Activated gamma-delta T cell treated with Interleukin-2 at 50 U/mL for 16 hours (primary cell): ENCODE results near the gene SLC5A4.
"Not testable (repeated sequence)": the region's sequence is repeated elsewhere in the genome, so short reads cannot be mapped to it uniquely, and the experiment has no call there.

ENCODE experiments used
- DNase-seq: peaks from one replicate; pipeline ENCODE4 v3.0.0-alpha.2; 2020

Gene SLC5A4

DNA sequence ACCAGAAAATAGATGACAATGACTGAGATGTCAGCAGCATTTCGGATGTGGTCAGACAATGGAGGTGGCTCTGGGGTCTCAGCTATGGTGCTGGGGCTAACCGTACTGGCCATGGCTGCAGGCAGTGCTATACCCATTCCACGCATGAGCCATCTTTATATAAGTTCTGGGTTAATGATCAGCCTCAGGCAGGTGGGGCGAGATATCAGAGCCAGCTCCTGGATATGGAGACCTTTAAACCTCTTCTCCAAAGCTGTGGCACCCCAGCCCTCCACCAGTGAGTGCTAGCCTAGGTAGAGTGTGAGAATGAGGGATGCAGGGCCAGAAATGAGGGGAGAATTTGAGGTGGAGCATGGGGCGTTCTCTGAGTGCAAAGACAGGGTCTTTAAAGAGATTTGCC lies at the start of gene SLC5A4:
Gene SLC5A4, minus strand, starts transcription at position 131 of the 400 bp plus-strand sequence. Its CDS starts 18 bp downstream, at position 113.
- no peak for DNase-seq

DNA sequence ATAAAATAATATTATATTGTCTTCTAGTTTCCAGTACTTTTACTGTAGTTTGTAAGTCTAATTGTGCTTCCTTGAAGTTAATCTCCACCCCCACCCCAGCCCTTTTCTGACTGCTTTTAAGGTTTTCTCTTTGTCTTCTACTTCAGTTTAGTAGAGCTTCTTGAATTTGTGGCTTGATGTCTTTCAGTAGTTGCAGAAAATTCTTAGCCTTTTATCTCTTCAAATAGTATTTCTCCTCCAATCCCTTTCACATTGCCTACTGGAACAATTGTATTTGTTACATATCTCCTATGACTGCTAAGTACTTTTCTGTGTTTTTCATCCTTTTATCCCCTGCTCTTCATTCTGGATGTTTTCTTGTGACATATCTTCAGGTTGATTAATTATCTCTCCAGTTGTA lies 38.8 kb upstream of the SLC5A4 start:
- DNase-seq = not testable (repeated sequence)

DNA sequence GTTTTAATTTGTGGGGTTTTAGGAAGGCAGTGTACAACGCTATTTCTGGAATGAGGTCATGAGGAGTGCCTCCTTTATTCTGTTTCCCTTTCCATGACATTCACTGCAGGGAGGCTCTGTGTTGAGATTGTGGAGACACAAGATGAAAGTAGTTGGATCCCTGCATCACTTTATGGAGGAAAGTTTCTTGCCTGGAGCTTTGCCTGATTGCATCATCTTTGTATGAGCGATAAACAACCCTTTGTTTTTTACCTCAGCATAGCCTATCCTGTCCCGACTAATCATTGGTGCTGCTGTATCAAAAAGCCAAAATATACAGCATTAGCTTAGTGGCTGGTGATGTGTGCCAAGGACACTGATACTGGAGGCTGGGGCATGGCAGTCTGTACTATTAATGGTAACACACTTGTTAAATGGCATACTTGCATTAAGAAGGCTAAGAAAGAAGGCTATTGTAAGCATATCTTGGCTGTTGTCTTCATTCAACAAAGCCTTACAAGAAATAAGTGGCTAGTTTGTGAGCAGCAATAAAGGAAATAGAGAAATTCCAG lies 31.2 kb upstream of the SLC5A4 start:
- no peak for DNase-seq

DNA sequence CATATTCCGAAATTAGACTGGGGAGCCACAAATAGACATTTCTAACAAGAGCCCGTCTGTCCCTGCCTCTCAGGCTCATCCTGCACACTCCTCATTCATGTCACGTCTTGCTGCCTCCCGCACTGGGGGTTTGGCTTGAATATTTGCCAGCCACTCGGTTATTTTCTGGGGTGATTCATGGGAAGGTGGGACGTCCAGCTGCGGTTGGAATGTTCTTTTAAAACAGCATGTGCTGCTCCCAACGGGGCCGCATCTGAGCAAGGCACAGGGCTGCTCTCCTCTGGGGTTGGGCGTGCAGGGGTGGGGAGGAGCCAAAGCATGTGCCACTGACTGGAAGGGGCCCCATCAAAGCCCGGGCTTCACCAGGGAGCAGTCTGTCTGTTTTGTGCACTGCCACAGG lies 25.9 kb upstream of the SLC5A4 start:
- no peak for DNase-seq

DNA sequence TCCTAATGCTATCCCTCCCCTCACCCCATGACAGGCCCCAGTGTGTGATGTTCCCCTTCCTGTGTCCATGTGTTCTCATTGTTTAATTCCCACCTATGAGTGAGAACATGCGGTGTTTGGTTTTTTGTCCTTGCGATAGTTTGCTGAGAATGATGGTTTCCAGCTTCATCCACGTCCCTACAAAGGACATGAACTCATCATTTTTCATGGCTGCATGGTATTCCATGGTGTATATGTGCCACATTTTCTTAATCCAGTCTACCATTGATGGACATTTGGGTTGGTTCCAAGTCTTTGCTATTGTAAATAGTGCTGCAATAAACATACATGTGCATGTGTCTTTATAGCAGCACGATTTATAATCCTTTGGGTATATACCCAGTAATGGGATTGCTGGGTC lies 20.2 kb upstream of the SLC5A4 start:
- DNase-seq = not testable (repeated sequence)

DNA sequence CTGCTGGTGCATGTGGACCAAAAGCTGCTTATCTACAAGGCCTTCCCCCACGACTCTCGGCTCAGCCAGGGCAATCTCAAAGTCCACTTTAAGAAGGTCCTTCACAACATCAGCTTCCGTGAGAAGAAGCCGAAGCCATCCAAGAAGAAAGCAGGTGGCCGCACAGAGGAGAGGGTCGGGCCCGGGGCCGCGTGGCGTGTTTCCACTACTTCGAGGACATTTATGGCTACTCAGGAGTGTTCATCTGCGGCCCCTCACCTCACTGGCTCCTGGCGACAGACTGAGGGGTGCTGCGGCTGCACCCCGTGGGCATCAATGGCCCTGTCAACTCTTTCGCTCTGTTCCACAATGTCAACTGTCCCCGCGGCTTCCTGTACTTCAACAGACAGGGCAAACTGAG lies 16.2 kb upstream of the SLC5A4 start:
- DNase-seq = no peak

DNA sequence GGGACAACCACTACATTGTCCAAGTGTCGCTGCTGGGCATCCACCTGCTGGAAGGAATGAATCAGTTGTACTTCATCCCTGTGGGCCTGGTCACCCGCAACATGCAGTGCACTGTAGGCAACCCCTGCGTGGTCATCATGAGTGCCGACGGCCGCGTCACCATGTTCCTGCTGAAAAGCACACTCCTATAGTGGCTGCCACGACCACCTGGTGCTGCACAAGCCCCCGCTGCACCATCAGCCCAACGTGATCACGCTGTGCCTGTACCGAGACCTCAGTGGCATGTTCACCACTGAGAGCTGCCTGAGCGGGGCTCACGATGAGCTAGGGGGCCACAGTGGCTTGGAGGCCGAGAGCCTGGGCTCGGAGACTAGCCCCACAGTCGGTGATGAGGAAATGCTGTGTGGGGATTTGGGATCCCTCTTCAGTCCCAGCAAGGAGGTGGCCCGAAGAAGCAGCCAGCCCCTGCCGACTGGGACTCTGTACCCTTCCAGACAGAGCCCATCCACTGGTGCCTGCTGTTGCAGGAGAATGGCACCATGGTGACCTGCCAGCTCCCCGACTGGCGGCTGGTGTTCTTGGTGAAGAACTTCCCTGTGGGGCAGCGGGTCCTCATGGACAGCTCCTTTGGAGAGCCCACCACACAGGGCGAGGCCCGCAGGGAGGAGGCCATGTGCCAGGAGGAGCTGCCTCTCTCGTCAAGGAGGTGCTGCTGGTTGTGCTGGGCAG lies 15.7 kb upstream of the SLC5A4 start:
- no peak for DNase-seq

DNA sequence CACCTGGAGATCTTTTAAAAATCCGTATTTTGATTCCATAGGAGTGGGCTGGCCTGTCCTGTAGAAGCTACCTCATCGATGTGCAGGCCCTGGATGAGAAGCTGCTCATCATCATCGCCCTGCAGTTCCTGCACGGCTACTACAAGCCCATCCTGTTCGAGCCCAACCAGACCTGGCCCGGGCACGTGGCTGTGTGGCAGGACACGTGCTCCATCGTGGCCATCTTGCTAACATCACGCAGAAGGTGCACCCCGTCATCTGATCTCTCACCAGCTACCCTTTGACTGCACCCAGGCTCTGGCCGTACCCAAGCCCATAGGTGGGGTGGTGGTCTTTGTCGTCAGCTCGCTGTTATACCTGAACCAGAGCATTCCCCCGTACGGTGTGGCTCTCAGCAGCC lies 14.2 kb upstream of the SLC5A4 start:
- DNase-seq = no peak

DNA sequence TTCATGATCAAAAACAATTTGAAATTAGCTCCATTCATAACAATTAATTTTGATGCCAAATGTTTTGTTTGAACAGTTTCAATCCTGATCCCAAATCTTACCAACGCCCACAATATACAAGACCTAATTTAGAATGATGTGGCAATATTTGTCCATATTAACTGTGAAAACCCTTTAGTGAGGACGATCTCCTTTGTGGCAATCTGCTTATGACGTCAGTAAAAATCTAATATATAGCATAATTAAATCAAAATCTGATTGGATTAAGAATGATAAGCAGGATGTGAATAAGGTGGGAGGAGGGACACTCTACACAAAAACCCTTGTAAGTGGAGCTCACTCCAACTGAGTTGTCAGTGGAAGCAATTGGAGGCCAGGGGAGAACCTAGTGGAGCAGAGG lies 11.9 kb upstream of the SLC5A4 start:
- DNase-seq = no peak

DNA sequence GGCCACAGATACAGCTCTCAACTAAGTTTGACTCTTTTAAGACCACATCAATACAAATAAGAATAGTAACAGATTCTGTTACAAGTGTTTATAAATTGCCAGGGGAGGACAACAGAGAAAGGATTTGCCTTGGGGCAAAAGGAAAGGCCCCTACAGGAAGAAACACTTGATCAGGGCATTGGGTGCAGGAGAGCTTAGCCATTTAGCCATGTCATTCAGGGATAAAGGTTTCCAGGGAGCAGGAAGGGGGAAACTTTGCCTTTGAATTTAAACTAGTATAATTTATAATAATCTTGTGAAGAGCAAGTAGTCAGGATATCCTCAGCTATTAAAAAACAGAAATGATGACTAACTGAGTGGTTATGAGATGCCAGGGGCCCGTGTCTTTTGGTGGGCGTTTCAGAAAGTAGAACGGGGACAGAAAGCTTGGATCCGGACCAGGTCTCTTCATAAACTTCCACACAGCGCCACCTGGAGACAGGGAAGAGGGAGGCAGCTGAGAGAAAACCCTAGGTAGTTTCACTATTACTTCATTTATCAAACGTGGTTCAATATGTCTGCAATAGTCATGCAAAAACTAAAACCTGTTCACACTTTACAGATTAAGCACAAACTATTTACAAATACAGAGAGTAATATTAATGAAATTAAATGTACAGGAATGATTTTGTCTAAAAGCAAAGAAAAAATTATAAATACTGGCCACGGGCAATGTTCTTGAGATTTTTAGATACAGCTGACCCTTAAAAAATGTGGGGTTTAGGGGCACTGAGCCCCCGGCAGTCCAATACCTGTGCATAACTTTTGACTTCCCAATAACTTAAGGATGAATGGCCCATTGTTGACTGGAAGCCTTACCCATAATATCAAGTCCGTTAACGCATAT lies 11.0 kb upstream of the SLC5A4 start:
- peak; percentile 63 for DNase-seq

DNA sequence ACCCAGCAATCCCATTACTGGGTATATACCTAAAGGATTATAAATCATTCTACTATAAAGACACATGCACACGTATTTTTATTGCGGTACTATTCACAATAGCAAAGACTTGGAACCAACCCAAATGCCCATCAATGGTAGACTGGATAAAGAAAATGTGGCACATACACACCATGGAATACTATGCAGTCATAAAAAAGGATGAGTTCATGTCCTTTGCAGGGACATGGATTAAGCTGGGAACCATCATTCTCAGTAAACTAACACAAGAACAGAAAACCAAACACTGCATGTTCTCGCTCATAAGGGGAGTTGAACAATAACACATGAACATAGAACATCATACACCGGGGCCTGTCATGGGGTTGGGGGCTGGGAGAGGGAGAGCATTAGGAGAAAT lies 8.5 kb upstream of the SLC5A4 start:
- DNase-seq = not testable (repeated sequence)

DNA sequence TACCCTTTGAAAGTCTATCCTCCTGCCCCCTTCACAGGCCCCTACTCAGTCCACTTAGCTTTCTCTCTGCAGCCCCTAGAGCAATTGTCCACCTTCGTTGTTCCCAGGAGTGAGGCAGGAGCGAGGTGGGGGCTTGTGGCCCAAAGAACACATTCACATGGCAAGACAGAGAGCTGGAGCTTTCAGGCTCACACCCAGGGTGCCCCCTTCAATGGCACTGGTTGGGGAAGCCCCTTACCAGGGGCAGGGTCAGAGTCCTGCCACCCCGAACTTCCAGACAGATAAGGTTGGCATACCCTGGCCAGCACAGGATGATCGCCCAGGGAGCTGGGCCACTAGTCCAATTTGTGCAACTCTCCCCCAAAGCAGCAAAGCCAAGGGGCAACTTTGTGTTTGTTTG lies 6.2 kb upstream of the SLC5A4 start:
- no peak for DNase-seq

DNA sequence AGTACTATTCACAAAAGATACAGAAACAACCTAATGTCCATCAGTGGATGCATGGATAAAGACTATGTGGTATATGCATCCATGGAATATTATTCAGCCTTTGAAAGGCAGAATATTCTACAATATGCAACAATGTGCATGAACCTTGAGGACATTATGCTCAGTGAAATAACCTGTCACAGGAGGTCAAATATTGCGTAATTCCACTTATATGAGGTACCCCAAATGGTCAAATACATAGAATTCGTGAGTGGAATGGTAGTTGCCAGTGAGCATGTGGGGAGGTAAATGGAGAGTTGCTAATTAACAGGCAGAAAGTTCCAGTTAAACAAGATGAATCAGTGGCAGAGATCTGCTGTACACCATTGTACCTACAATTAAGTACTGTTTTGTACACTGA lies 3.6 kb upstream of the SLC5A4 start:
- DNase-seq = no peak

DNA sequence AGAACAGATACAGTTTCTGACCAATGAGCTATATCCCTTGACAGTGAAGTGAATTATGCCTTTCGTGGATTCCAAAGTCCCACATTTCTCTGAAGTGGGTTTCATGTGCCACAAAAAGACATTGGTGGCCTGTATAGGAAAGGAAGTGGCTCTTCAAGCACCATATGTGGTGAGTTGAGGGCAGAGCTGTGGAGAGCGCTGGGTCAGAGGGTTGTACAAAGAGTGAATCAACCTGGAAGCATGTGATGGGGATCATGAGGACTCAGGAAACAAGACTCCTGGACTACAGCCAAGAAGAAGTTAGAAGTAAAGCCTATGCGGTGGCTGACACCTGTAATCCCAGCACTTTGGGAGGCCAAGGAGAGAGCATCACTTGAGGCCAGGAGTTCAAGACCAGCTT lies 579 bp upstream of the SLC5A4 start:
- DNase-seq = no peak

DNA sequence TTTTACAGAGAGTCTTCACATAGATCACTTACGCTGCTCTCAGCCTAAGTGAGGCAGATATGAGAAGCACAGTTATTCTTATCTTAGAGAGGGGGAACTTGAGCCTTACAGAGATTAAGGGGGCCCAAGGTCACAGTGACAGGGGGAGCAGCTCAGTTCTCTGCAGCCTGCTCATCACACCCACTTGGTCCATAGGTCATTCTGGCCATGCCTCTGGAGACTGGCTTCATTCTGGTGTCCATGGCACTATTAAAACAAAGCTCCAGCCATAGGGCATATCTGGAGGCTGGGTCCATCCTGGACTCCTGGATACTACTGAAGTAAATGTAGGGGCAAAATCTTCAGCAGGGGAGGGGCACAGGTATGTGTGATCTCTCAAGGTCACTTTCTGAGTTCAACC lies 5.9 kb downstream of the SLC5A4 start:
- no peak for DNase-seq

DNA sequence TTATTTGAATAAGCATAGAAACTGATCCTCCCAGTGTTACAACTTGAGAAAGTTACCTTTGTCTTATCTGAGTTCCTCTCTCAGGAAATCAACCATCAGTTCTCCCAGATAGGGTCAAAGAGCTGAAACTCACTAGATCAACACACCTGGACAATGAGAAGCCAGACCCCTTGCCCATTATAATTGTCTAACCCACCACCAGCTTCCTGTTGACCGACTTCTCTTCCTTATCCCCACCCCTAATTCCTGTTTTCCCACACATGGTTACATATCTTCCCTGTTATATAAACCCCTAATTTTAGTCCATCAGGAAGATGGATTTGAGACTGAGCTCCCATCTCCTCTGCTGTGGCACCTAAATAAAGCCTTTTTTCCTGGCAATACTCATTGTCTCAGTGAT lies 6.9 kb downstream of the SLC5A4 start:
- no peak for DNase-seq

DNA sequence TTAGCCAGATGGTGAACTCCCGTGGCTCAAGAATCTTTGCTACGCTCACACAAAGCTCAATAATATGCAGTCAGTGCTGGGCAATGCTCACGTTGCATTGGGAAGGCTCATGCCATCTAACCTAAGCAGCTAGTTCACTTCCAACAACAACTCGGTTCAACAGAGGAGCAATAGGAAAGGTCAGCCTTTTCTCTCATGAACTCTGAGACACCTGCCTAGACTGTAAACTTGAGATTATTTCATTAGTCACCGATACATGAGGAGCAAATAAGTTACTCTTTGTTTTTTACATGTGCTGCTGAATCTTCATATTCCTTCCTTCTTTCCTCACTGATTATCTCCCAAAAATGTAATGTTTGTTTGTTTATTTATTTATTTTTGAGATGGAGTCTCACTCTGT lies 9.0 kb downstream of the SLC5A4 start:
- no peak for DNase-seq

DNA sequence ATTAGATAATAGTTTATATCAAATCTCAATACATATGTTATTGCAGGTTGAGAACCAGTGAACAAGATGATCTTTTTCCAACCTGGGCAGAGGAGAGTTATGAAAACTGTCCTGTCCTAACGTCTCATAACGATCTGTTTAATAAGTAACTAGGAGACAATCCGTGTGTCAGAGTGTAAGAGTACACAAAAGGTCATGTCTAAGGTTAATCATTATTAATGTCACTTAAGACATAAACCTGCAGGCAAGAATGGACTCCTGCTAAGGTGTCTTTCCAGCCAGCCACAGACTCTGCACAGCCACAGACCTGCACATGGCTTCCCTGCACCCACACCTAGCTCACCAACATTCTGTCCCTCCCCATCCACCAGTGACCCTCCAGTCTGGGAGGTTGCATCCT lies 10.1 kb downstream of the SLC5A4 start:
- DNase-seq = no peak

DNA sequence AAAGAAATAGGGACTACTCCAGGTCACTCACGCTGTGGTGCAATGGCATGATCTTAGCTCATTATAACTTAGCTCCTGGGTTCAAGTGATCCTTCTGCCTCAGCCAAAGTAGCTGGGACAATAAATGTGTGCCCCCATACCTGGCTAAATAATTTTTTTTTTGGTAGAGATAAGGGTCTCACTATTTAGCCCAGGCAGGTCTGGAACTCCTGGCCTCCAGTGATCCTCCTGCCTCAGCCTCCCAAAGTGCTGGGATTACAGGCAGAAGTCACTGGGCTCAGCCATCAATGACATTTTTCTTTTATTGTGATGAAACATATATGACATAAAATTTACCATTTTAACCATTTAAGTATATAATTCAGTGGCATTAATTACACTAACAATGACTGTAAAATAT lies 10.6 kb downstream of the SLC5A4 start:
- no peak for DNase-seq

DNA sequence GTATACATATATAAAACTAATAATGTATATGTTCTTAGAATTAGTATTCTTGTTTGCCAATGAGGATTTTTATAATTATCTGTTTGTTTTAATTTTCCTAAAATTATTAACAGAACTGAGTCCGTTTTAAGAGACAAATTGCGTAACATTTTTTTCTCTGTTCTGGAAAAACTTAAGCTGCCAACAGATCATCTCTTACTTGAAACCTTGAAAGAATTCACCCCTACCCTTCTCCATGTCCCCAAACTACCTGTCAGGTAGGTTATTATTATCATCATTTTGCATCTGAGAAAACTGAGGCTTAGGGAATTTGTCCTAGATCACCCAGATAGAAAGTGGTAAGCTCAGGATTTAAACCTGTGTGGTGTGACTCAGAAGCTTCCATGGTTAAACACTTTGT lies 14.7 kb downstream of the SLC5A4 start:
- no peak for DNase-seq

DNA sequence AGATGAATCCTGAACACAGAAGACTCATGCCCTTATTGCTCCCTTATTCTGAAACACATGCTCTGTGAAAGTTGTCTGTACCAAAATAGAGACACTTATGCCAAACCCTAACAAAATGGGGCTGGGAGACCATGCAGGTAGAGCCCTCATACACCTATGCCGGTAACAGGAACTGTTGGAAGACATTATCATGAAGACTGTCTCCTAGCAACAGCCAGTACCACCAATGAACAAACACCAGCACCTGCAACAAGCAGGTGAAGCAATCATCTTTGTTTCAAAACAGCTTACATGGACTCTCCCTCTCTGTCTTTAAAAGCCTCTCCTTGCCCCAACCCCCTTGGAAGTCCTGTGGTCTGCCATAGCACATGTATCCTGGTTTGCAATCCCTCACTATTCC lies 17.2 kb downstream of the SLC5A4 start:
- DNase-seq = no peak

DNA sequence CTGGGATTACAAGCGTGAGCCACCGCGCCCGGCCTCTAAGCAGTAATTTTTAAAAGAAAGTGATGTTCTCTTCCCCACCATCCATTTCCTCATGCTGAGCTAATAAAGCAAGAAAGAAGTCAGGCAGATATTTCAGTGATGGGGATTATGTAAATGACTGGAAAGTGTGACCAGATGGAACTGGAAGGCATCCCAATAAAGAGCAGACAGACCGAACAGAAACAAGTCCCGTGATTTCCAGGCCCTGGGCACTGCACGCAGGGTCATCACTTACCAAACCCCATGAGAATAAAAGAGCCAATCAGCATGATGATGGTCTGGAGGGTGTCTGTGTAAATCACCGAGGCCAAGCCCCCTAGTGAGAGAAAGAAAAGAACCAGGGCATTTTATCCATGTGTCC lies 18.2 kb downstream of the SLC5A4 start:
- DNase-seq = no peak

DNA sequence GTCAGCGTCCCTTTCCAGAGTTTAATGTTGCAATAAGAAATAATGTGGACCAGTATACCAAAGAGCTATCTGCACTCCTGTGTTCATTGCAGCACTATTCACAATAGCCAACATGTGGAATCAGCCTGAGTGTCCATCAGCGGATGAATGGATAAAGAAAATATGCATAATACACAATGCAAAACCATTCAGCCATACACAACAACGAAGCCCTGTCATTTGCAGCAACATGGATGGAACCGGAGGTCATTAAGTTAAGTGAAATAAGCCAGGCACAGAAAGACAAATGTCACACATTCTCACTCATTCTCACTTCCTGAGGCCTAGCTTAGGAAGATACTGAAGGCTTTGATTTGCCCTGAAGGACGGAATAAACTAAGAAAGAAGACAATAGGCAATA lies 22.1 kb downstream of the SLC5A4 start:
- no peak for DNase-seq

DNA sequence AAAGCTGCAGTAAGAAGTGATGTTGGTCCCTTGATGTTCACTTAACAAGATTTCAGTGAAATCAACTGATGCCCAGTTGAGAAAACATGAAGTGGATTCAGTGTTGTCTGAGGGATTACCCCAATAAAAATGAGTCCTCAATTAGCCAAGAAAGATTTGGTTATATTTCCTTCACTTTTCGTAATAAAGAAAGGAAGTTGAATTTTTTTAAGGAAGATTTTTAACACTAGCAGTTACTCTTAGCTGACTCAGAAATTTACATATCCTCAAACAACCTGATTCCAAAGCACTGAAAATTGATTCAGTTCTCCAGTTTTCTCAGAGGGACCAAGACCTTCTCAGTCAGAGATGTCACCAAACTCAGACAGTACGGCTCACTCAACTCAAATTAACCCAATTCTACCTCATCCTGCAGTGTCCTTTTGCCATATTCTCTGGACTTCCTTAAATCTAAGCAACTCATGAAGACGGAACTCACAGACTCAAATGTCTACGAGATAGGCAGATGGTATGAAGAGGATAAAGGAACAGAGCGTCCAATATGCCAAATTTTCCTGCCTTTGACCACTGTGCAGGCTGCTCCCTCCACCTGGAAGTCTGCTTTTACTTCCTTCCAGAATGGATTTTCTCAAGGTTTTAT lies 22.8 kb downstream of the SLC5A4 start:
- DNase-seq = no peak
